Measurements from ENCODE around the gene GEMIN2.
"Not testable (repeated sequence)": the region's sequence is repeated elsewhere in the genome, so short reads cannot be mapped to it uniquely, and the experiment has no call there.

DNA sequence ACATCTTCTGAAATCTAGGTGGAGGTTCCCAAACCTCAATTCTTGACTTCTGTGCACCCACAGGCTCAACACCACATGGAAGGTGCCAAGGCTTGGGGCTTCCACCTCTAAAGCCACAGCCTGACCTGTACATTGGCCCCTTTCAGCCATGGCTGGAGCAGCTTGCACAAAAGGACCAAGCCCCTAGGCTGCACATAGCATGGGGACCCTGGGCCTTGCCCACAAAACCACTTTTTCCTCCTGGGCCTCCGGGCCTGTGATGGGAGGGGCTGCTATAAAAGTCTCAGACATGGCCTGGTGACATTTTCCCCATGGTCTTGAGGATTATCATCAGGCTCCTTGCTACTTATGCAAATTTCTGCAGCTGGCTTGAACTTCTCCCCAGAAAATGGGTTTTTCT is 27.5 kb downstream of the GEMIN2 start:
- TF ChIP-seq TARDBP (IDR thresholded peaks at IDR 0.05); BHLHE40 (IDR thresholded peaks at IDR 0.05; ENCODE audit: borderline replicate concordance): not testable (repeated sequence)
